HG03045 (cell line): ENCODE data around the gene PDZD2.

Source experiments
- ATAC-seq: cut with Tn5 transposase; IDR thresholded peaks from one replicate; pipeline ENCODE4 v1.9.1; 2021; ENCODE audit warnings: mild to moderate bottlenecking, moderate library complexity; ENCODE audit not compliant: unreplicated experiment

The PDZD2 gene

GRCh38 chr5:31860726-31861433 lies 221.9 kb downstream of the PDZD2 start:
- no peak for ATAC-seq

GRCh38 chr5:31861601-31862000 lies 222.7 kb downstream of the PDZD2 start:
- no peak for ATAC-seq

- no peak for ATAC-seq
Observed at GRCh38 chr5:31863991-31864411, 225.1 kb downstream of the PDZD2 start.

GRCh38 chr5:31866166-31866565 lies 227.2 kb downstream of the PDZD2 start:
- no peak for ATAC-seq

- ATAC-seq, result no peak
Observed at GRCh38 chr5:31867219-31867618, 228.3 kb downstream of the PDZD2 start.

GRCh38 chr5:31880449-31880848 lies 241.5 kb downstream of the PDZD2 start:
- ATAC-seq, result no peak

- no peak for ATAC-seq
Observed at GRCh38 chr5:31884896-31885295, 246.0 kb downstream of the PDZD2 start.

GRCh38 chr5:31886206-31886605 lies 247.3 kb downstream of the PDZD2 start:
- no peak for ATAC-seq

GRCh38 chr5:31887556-31887955 lies 248.6 kb downstream of the PDZD2 start:
- ATAC-seq, result no peak

- no peak for ATAC-seq
Observed at GRCh38 chr5:31888564-31888963, 249.6 kb downstream of the PDZD2 start.

GRCh38 chr5:31889001-31889561 lies 250.2 kb downstream of the PDZD2 start:
- ATAC-seq, result no peak

- no peak for ATAC-seq
Observed at GRCh38 chr5:31890046-31890445, 251.1 kb downstream of the PDZD2 start.

GRCh38 chr5:31894141-31894540 lies 255.2 kb downstream of the PDZD2 start:
- no peak for ATAC-seq

GRCh38 chr5:31895199-31895820 lies 256.4 kb downstream of the PDZD2 start:
- ATAC-seq, result no peak

GRCh38 chr5:31898036-31898632 lies 259.2 kb downstream of the PDZD2 start:
- ATAC-seq, result no peak

- no peak for ATAC-seq
Observed at GRCh38 chr5:31900296-31900865, 261.4 kb downstream of the PDZD2 start.

GRCh38 chr5:31901807-31902530 lies 263.0 kb downstream of the PDZD2 start:
- no peak for ATAC-seq

GRCh38 chr5:31908396-31908795 lies 269.5 kb downstream of the PDZD2 start:
- no peak for ATAC-seq

GRCh38 chr5:31909073-31909472 lies 270.1 kb downstream of the PDZD2 start:
- ATAC-seq, result no peak

GRCh38 chr5:31911291-31912265 lies 272.6 kb downstream of the PDZD2 start:
- no peak for ATAC-seq
